ENCODE data around the gene ARMC6.
"Not testable (repeated sequence)": the region's sequence is repeated elsewhere in the genome, so short reads cannot be mapped to it uniquely, and the experiment has no call there.

ARMC6 gene

GRCh38 chr19:19004144-19004543 is 29.3 kb upstream of the ARMC6 start:
- no peak for DNase-seq
- Histone ChIP-seq H3K27ac (no peak overlapping the region), H3K4me3 (no peak overlapping the region), H3K4me1 (no peaks in the 10 kb centered on the region), H3K27me3 (no peaks in the 10 kb centered on the region), H3K36me3 (peaks cover 65 to 96% (median 89%) of the 10 kb centered on the region in 3 donors), H3K9me3 (no peaks in the 10 kb centered on the region)
- intact Hi-C loops (cut with DNase I; ENCODE audit: low total_unique reads): no loop called here
- no peak for TF ChIP-seq CTCF (IDR thresholded peaks at IDR 0.05)

- H3K27me3 ChIP-seq: no peaks in the 10 kb centered on the region
- H3K4me1 ChIP-seq: no peaks in the 10 kb centered on the region
- DNase-seq: no peak
- no peak for TF ChIP-seq CTCF (IDR thresholded peaks at IDR 0.05)
- H3K36me3 ChIP-seq: peaks cover 77 to 96% (median 82%) of the 10 kb centered on the region in 3 donors
- no peaks in the 10 kb centered on the region for H3K9me3 ChIP-seq
- no peak overlapping the region for H3K27ac ChIP-seq
- H3K4me3 ChIP-seq: no peak overlapping the region
- intact Hi-C loops (cut with DNase I; ENCODE audit: low total_unique reads): no loop called here
Measured at GRCh38 chr19:19006213-19006612, 27.2 kb upstream of the ARMC6 start.

- Histone ChIP-seq H3K27ac (no peak overlapping the region), H3K4me3 (no peak overlapping the region), H3K4me1 (no peaks in the 10 kb centered on the region), H3K36me3 (peaks cover 67 to 98% (median 70%) of the 10 kb centered on the region in 3 donors), H3K27me3 (no peaks in the 10 kb centered on the region), H3K9me3 (no peaks in the 10 kb centered on the region)
- no peak for TF ChIP-seq CTCF (IDR thresholded peaks at IDR 0.05)
- intact Hi-C loops (cut with DNase I; ENCODE audit: low total_unique reads): no loop called here
- DNase-seq: no peak
Measured at GRCh38 chr19:19009951-19010350, 23.5 kb upstream of the ARMC6 start.

- Histone ChIP-seq H3K36me3 (peaks cover 62 to 96% (median 64%) of the 10 kb centered on the region in 3 donors), H3K4me3 (no peak overlapping the region), H3K9me3 (no peaks in the 10 kb centered on the region), H3K27ac (no peak overlapping the region), H3K4me1 (no peaks in the 10 kb centered on the region), H3K27me3 (no peaks in the 10 kb centered on the region)
- intact Hi-C loops (cut with DNase I; ENCODE audit: low total_unique reads): no loop called here
- DNase-seq: no peak
- no peak for TF ChIP-seq CTCF (IDR thresholded peaks at IDR 0.05)
Measured at GRCh38 chr19:19010551-19010950, 22.9 kb upstream of the ARMC6 start.

- no peaks in the 10 kb centered on the region for H3K9me3 ChIP-seq
- TF ChIP-seq CTCF (IDR thresholded peaks at IDR 0.05): no peak
- no peaks in the 10 kb centered on the region for H3K27me3 ChIP-seq
- H3K36me3 ChIP-seq: peaks cover 45 to 75% (median 71%) of the 10 kb centered on the region in 3 donors
- intact Hi-C loops (cut with DNase I; ENCODE audit: low total_unique reads): no loop called here
- DNase-seq: no peak
- H3K4me1 ChIP-seq: no peaks in the 10 kb centered on the region
- no peak overlapping the region for H3K27ac ChIP-seq
- H3K4me3 ChIP-seq: no peak overlapping the region
Measured at GRCh38 chr19:19021115-19021514, 12.3 kb upstream of the ARMC6 start.

- H3K27me3 ChIP-seq: no peaks in the 10 kb centered on the region
- peaks cover 34 to 75% (median 69%) of the 10 kb centered on the region in 3 donors for H3K36me3 ChIP-seq
- no peak overlapping the region for H3K27ac ChIP-seq
- no peaks in the 10 kb centered on the region for H3K4me1 ChIP-seq
- H3K9me3 ChIP-seq: no peaks in the 10 kb centered on the region
- no peak for TF ChIP-seq CTCF (IDR thresholded peaks at IDR 0.05)
- DNase-seq: no peak
- intact Hi-C loops (cut with DNase I; ENCODE audit: low total_unique reads): no loop called here
- no peak overlapping the region for H3K4me3 ChIP-seq
Measured at GRCh38 chr19:19022380-19022961, 10.9 kb upstream of the ARMC6 start.

GRCh38 chr19:19023376-19023775 is 10.0 kb upstream of the ARMC6 start:
- peaks cover 34 to 75% (median 69%) of the 10 kb centered on the region in 3 donors for H3K36me3 ChIP-seq
- H3K27me3 ChIP-seq; DNase-seq; intact Hi-C loops (cut with DNase I; ENCODE audit: low total_unique reads); H3K27ac ChIP-seq; H3K4me1 ChIP-seq; H3K9me3 ChIP-seq; H3K4me3 ChIP-seq: not testable (repeated sequence)

Data from tibial artery (tissue), 4 donors.